Right lobe of liver (tissue), 6 donors: ENCODE results near the gene SPON2. TPM values are rescaled to one million over a fixed set of nuclear protein-coding genes. Genes with fewer than 3 reads are reported as not detected.

Experiments used
- ATAC-seq, 4 donors: fragments of 200-7000 bp; cut with Tn5 transposase; one replicate each; pipeline ENCODE4 v1.9.1; 2020; ENCODE audit warnings: mild to moderate bottlenecking in 4 of 4, moderate library complexity in 4 of 4
- DNase-seq, 3 donors: peaks; one replicate each; pipeline ENCODE4 v3.0.0-alpha.2; 2020
- H3K27ac ChIP-seq, 3 donors: fragments of 200-600 bp; one replicate each; pipeline ENCODE4 v1.8.0; 2022
- H3K27me3 ChIP-seq, 2 donors: fragments of 200-600 bp; one replicate each; pipeline ENCODE4 v1.8.0; 2022
- H3K36me3 ChIP-seq, 4 donors: fragments of 200-600 bp; sonication (generic) in 1 of 4; one replicate each; pipeline versions ENCODE4 v1.5.1 to v1.8.0; 2017 to 2022; ENCODE audit warnings: control low read depth in 1 of 4
- H3K4me1 ChIP-seq, 4 donors: fragments of 200-600 bp; sonication (generic) in 1 of 4; one replicate each; pipeline versions ENCODE4 v1.5.1 to v1.8.0; 2017 to 2022; ENCODE audit warnings: control low read depth in 1 of 4
- H3K4me3 ChIP-seq, 3 donors: fragments of 200-600 bp; one replicate each; pipeline ENCODE4 v1.8.0; 2022
- H3K9me3 ChIP-seq, 4 donors: fragments of 200-600 bp; sonication (generic) in 1 of 4; one replicate each; pipeline versions ENCODE4 v1.5.1 to v1.8.0; 2017 to 2022; ENCODE audit warnings: control low read depth in 1 of 4
- POLR2A ChIP-seq: fragments of 450-650 bp; IDR thresholded peaks from one replicate; pipeline ENCODE4 v1.6.1; 2017; ENCODE audit warnings: antibody characterized with exemption, mild to moderate bottlenecking
- WGBS: methylation state at CpG from one replicate; pipeline ENCODE4 v1.1.6; 2018; ENCODE audit warnings: low coverage, low lambda C conversion rate; ENCODE audit not compliant: insufficient coverage; ENCODE audit errors: missing lambda C conversion rate; 5-methylcytosine and 5-hydroxymethylcytosine counted together
- intact Hi-C, 2 donors: fragments of 100-400 bp; cut with DNase I; formaldehyde crosslinking; loops; one replicate each; pipeline versions ENCODE4 v1.11.2 to v1.14.1; 2022
- long read RNA-seq: library from polyadenylated mRNA; unstranded; transcript quantifications from one replicate; pipeline ENCODE4 v2.0.0, GENCODE V29; 2019
- total RNA-seq, 6 experiments: library from RNA; depleted of rRNA in 2 of 6; stranded (reverse); fragments of >200 nt in 2 of 6; fragmentation: NEBNext Ultra II Directional in 3 of 6; extraction: Animal tissue kit (Norgen Biotek cat#: 25700) in 3 of 6; gene quantifications; one replicate each; pipeline versions ENCODE4 v1.1.0 to v1.2.4, GENCODE V29; 2016 to 2023
- TF ChIP-seq, protein P1 (sequence below), 4 donors: fragments of 200-600 bp in 3 of 4; fragments of 450-650 bp in 1 of 4; IDR thresholded peaks; one replicate each; pipeline versions ENCODE4 v1.5.1 to v1.8.0; 2016 to 2022; ENCODE audit warnings: antibody characterized with exemption in 4 of 4, mild to moderate bottlenecking in 2 of 4
- donor health status: DM: no; HTN: yes; CAD: no.
- donor health status: DM: no; HTN: no; CAD: no.
- donor health status: DM: no; HTN: no; CAD: no.
- donor health status: DM: no; HTN: yes; CAD: no.
- donor health status: DM: no; HTN: yes; CAD: no.

SPON2 gene
- 100 to 1,000 TPM in 3 of 6 experiments, 10 to 100 TPM in 3; 41.9 to 138 (median 99.9) TPM for total RNA-seq
- long read RNA-seq, partial matches to known transcripts: 7 of 13 reads
- long read RNA-seq, other reads (novel, unspliced or antisense): 2 of 13 reads

DNA sequence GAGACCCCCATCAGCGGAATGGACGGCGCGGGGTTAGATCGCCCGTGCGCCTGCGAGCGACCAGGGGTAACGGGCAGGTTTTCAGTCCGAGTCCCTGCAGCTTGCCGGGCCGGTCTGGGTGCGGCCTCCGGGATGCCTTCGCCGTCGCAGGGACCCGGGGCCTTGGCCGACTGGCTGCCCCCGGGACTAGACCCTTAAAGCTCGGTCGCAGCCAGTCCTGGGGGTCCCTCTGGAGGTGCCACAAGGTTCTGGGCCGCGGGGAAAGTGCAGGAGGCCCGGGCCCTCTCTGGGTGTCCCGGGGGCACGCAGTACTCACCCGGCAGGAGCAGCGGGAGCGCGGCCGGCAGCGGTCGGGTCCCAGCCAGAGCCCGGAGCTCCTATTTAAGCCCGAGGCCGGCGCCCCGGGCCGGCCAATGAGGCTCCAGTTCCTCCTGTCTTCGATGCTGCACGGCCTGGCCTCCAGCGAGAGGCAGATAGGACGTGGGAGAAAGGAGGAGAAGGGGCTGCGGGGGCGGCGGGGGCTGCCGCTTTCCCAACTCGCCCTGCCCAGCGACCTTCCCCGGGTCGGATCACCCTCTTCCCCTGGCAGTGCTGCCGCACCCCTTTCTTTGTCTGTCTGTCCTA, at the start of gene SPON2:
TSS of gene SPON2 (minus strand) at position 356 of the 624 bp plus-strand sequence.
- no peaks in the 10 kb centered on the region for H3K9me3 ChIP-seq
- intact Hi-C loops: no loop called here
- peaks cover 0 to 10% (median under 1%) of the 10 kb centered on the region in 4 donors for H3K36me3 ChIP-seq
- H3K27me3 ChIP-seq: no peaks in the 10 kb centered on the region
- H3K4me1 ChIP-seq: peaks cover 0 to 45% (median 12%) of the 10 kb centered on the region in 4 donors
- ATAC-seq: peak; percentile 35 to 46 (median 39)
- H3K4me3 ChIP-seq: peak within 1 kb of the TSS; percentile 64 to 72 (median 69)
- WGBS: 3% methylated on average over 8 of the region's 54 CpGs
- peak; percentile 68 for TF ChIP-seq POLR2A
- TF ChIP-seq, protein P1, sequence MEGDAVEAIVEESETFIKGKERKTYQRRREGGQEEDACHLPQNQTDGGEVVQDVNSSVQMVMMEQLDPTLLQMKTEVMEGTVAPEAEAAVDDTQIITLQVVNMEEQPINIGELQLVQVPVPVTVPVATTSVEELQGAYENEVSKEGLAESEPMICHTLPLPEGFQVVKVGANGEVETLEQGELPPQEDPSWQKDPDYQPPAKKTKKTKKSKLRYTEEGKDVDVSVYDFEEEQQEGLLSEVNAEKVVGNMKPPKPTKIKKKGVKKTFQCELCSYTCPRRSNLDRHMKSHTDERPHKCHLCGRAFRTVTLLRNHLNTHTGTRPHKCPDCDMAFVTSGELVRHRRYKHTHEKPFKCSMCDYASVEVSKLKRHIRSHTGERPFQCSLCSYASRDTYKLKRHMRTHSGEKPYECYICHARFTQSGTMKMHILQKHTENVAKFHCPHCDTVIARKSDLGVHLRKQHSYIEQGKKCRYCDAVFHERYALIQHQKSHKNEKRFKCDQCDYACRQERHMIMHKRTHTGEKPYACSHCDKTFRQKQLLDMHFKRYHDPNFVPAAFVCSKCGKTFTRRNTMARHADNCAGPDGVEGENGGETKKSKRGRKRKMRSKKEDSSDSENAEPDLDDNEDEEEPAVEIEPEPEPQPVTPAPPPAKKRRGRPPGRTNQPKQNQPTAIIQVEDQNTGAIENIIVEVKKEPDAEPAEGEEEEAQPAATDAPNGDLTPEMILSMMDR (IDR thresholded peaks at IDR 0.05): no peak
- peak within 1 kb of the TSS; percentile 89 to 98 (median 97) for H3K27ac ChIP-seq
- peak; percentile 59 to 77 (median 74) for DNase-seq

GRCh38 chr4:1221155-1221870, 48.9 kb upstream of the SPON2 start:
- intact Hi-C loops: loop anchor here in 1 of 2 donors (10.0 kb wide), 1 partner anchor 197 kb away; no protein-coding TSS in a partner anchor
- no peak for ATAC-seq

GRCh38 chr4:1220566-1220965, 48.2 kb upstream of the SPON2 start:
- no peaks in the 10 kb centered on the region for H3K9me3 ChIP-seq
- H3K4me1 ChIP-seq: no peaks in the 10 kb centered on the region
- DNase-seq: no peak
- H3K4me3 ChIP-seq: no peak overlapping the region
- no peak for ATAC-seq
- H3K36me3 ChIP-seq: peaks cover 0 to 36% (median 19%) of the 10 kb centered on the region in 4 donors
- no peaks in the 10 kb centered on the region for H3K27me3 ChIP-seq
- 90% methylated on average over 12 of the region's 16 CpGs for WGBS
- intact Hi-C loops: loop anchor here in 1 of 2 donors (10.0 kb wide), 1 partner anchor 196 kb away; no protein-coding TSS in a partner anchor
- no peak overlapping the region for H3K27ac ChIP-seq
- no peak for TF ChIP-seq POLR2A
- TF ChIP-seq, protein P1 (IDR thresholded peaks at IDR 0.05): no peak

More at GRCh38 chr4:1221155-1221870, 48.9 kb upstream of the SPON2 start:
- no peak for DNase-seq
- Histone ChIP-seq H3K27ac (no peak overlapping the region), H3K4me1 (no peaks in the 10 kb centered on the region), H3K27me3 (no peaks in the 10 kb centered on the region), H3K9me3 (no peaks in the 10 kb centered on the region), H3K36me3 (peaks cover 0 to 33% (median 17%) of the 10 kb centered on the region in 4 donors), H3K4me3 (no peak overlapping the region)
- TF ChIP-seq, protein P1 (IDR thresholded peaks at IDR 0.05): no peak
- 86% methylated on average over 15 of the region's 33 CpGs for WGBS

GRCh38 chr4:1219566-1219950, 47.2 kb upstream of the SPON2 start:
- WGBS: 69% methylated on average over 5 of the region's 7 CpGs
- DNase-seq (no peak), ATAC-seq (no peak)
- no peaks in the 10 kb centered on the region for H3K27me3 ChIP-seq
- H3K27ac ChIP-seq: no peak overlapping the region
- no peaks in the 10 kb centered on the region for H3K9me3 ChIP-seq
- peaks cover 0 to 36% (median 23%) of the 10 kb centered on the region in 4 donors for H3K36me3 ChIP-seq
- intact Hi-C loops: no loop called here
- H3K4me3 ChIP-seq: no peak overlapping the region
- TF ChIP-seq, protein P1 (IDR thresholded peaks at IDR 0.05): no peak
- TF ChIP-seq POLR2A: no peak
- H3K4me1 ChIP-seq: no peaks in the 10 kb centered on the region
